GM18951 (cell line): ENCODE data around the gene SH2D1A.

ENCODE experiments used
- POLR2A ChIP-seq: IDR thresholded peaks from 4 replicates; pipeline ENCODE4 v1.6.1; 2011; ENCODE audit warnings: mild to moderate bottlenecking; ENCODE audit not compliant: insufficient read length, insufficient read depth; ENCODE audit errors: extremely low read depth
- in situ Hi-C: fragments of 300-500 bp; cut with MboI; formaldehyde crosslinking; loops from one replicate; pipeline ENCODE4 v1.12.0; 2022; ENCODE audit warnings: low sequenced_read_pairs, mixed read lengths, inconsistent platforms; ENCODE audit not compliant: unreplicated experiment

The SH2D1A gene

GRCh38 chrX:124415115-124415800, 68.9 kb downstream of the SH2D1A start:
- in situ Hi-C loops, result no loop called here

GRCh38 chrX:124421898-124422655, 75.7 kb downstream of the SH2D1A start:
- in situ Hi-C loops, result no loop called here
- no peak for TF ChIP-seq POLR2A

More at GRCh38 chrX:124415115-124415800, 68.9 kb downstream of the SH2D1A start:
- no peak for TF ChIP-seq POLR2A
